ENCODE results near the gene OTUB2. TPM values are rescaled to one million over a fixed set of nuclear protein-coding genes. Genes with fewer than 3 reads are reported as not detected.
A peak's percentile ranks its signal among the peaks of the same experiment; 100 is the strongest.
"Not testable (repeated sequence)": the region's sequence is repeated elsewhere in the genome, so short reads cannot be mapped to it uniquely, and the experiment has no call there.

OTUB2 gene
- total and polyA plus RNA-seq, 2 experiments from 2014 or later = 1.3 to 1.9 TPM

- no peaks in the 10 kb centered on the region for H3K9me3 ChIP-seq (ENCODE audit: low read depth)
- H4K20me1 ChIP-seq (ENCODE audit: insufficient read depth) = peaks cover 17% of the 10 kb centered on the region; the same call in 1 of the 2 replicates
- no peak for TF ChIP-seq EZH2phosphoT487 (IDR thresholded peaks at IDR 0.05; ENCODE audit: insufficient read depth, low read depth)
- no peak for TF ChIP-seq EZH2 (IDR thresholded peaks at IDR 0.05; ENCODE audit: insufficient read depth, poor library complexity, severe bottlenecking)
- WGBS, 2 experiments (ENCODE audit: low coverage in 1 of 2, low lambda C conversion rate in 2 of 2, missing lambda C conversion rate in 2 of 2) = 32 to 34% methylated on average over 9 of the region's 9 CpGs
- H3K9ac ChIP-seq = peak overlapping the region; percentile 20; the same call in 1 of the 2 replicates
- peak; percentile 73 for DNase-seq
- H3K9me2 ChIP-seq (ENCODE audit: insufficient read depth) = no peaks in the 10 kb centered on the region
- peak overlapping the region; percentile 57 for H3K27ac ChIP-seq
- peaks cover 18% of the 10 kb centered on the region for H3K4me1 ChIP-seq (ENCODE audit: insufficient read depth)
- H3K79me2 ChIP-seq (ENCODE audit: insufficient read depth) = peaks cover 97% of the 10 kb centered on the region
- peak overlapping the region; percentile 67 for H3K4me2 ChIP-seq (ENCODE audit: unreplicated experiment)
- no peaks in the 10 kb centered on the region for H3K27me3 ChIP-seq (replicated peaks; ENCODE audit: insufficient read depth)
- in situ Hi-C loops (cut with MboI) = no loop called here
- peak overlapping the region; percentile 49 for H3K4me3 ChIP-seq
- peaks cover 16% of the 10 kb centered on the region; the same call in 1 of the 2 replicates for H3F3A ChIP-seq (ENCODE audit: insufficient read depth)
- H3K36me3 ChIP-seq (ENCODE audit: low read depth) = peaks cover 39% of the 10 kb centered on the region
- no peak overlapping the region for H2AFZ ChIP-seq
Observed at GRCh38 chr14:94062344-94062940, 36.3 kb downstream of the OTUB2 start.

- peaks cover 16% of the 10 kb centered on the region; the same call in 1 of the 2 replicates for H3F3A ChIP-seq (ENCODE audit: insufficient read depth)
- no peak overlapping the region for H3K4me3 ChIP-seq
- H3K4me2 ChIP-seq (ENCODE audit: unreplicated experiment) = no peak overlapping the region
- no peak for TF ChIP-seq EZH2 (IDR thresholded peaks at IDR 0.05; ENCODE audit: insufficient read depth, poor library complexity, severe bottlenecking)
- TF ChIP-seq EZH2phosphoT487 (IDR thresholded peaks at IDR 0.05; ENCODE audit: insufficient read depth, low read depth) = no peak
- peaks cover 18% of the 10 kb centered on the region for H3K4me1 ChIP-seq (ENCODE audit: insufficient read depth)
- no peaks in the 10 kb centered on the region for H3K9me2 ChIP-seq (ENCODE audit: insufficient read depth)
- WGBS, 2 experiments (ENCODE audit: low coverage in 1 of 2, low lambda C conversion rate in 2 of 2, missing lambda C conversion rate in 2 of 2) = 85 to 90% methylated on average over 8 of the region's 8 CpGs
- no peak overlapping the region for H3K9ac ChIP-seq
- H3K79me2 ChIP-seq (ENCODE audit: insufficient read depth) = peaks cover 99% of the 10 kb centered on the region
- H3K36me3 ChIP-seq (ENCODE audit: low read depth) = peaks cover 13% of the 10 kb centered on the region; the same call in 1 of the 2 replicates
- in situ Hi-C loops (cut with MboI) = no loop called here
- H3K9me3 ChIP-seq (ENCODE audit: low read depth) = peaks cover 3% of the 10 kb centered on the region
- H2AFZ ChIP-seq = no peak overlapping the region
- DNase-seq = no peak
- no peaks in the 10 kb centered on the region for H3K27me3 ChIP-seq (replicated peaks; ENCODE audit: insufficient read depth)
- H3K27ac ChIP-seq = no peak overlapping the region
- H4K20me1 ChIP-seq (ENCODE audit: insufficient read depth) = peaks cover 35% of the 10 kb centered on the region
Observed at GRCh38 chr14:94066089-94066676, 40.0 kb downstream of the OTUB2 start.

GRCh38 chr14:94072076-94072475, 45.9 kb downstream of the OTUB2 start:
- H3K4me1 ChIP-seq (ENCODE audit: insufficient read depth); H3F3A ChIP-seq (ENCODE audit: insufficient read depth); H3K27me3 ChIP-seq (replicated peaks; ENCODE audit: insufficient read depth); in situ Hi-C loops (cut with MboI); DNase-seq; H3K27ac ChIP-seq; H3K9ac ChIP-seq; H2AFZ ChIP-seq; H3K9me3 ChIP-seq (ENCODE audit: low read depth); H3K9me2 ChIP-seq (ENCODE audit: insufficient read depth); H3K4me3 ChIP-seq; H3K4me2 ChIP-seq (ENCODE audit: unreplicated experiment): not testable (repeated sequence)
- WGBS, 2 experiments (ENCODE audit: low coverage in 1 of 2, low lambda C conversion rate in 2 of 2, missing lambda C conversion rate in 2 of 2) = 83% methylated on average over 3 of the region's 3 CpGs
- Histone ChIP-seq H3K36me3 (ENCODE audit: low read depth) (peaks cover 29% of the 10 kb centered on the region), H4K20me1 (ENCODE audit: insufficient read depth) (peaks cover 36% of the 10 kb centered on the region), H3K79me2 (ENCODE audit: insufficient read depth) (peaks cover 100% of the 10 kb centered on the region)

GRCh38 chr14:94074534-94074933, 48.4 kb downstream of the OTUB2 start:
- H3K27me3 ChIP-seq (replicated peaks; ENCODE audit: insufficient read depth) = no peaks in the 10 kb centered on the region
- peaks cover 100% of the 10 kb centered on the region for H3K79me2 ChIP-seq (ENCODE audit: insufficient read depth)
- H4K20me1 ChIP-seq (ENCODE audit: insufficient read depth) = peaks cover 35% of the 10 kb centered on the region
- peaks cover 27% of the 10 kb centered on the region for H3K4me1 ChIP-seq (ENCODE audit: insufficient read depth)
- no peak overlapping the region for H3K27ac ChIP-seq
- TF ChIP-seq EZH2phosphoT487 (IDR thresholded peaks at IDR 0.05; ENCODE audit: insufficient read depth, low read depth) (no peak), EZH2 (IDR thresholded peaks at IDR 0.05; ENCODE audit: insufficient read depth, poor library complexity, severe bottlenecking) (no peak)
- no peak overlapping the region for H3K4me2 ChIP-seq (ENCODE audit: unreplicated experiment)
- DNase-seq = no peak
- WGBS, 2 experiments (ENCODE audit: low coverage in 1 of 2, low lambda C conversion rate in 2 of 2, missing lambda C conversion rate in 2 of 2) = 96 to 99% methylated on average over 3 of the region's 3 CpGs
- H2AFZ ChIP-seq = no peak overlapping the region
- no peaks in the 10 kb centered on the region for H3K9me2 ChIP-seq (ENCODE audit: insufficient read depth)
- H3K4me3 ChIP-seq = no peak overlapping the region
- peaks cover 7% of the 10 kb centered on the region; the same call in 1 of the 2 replicates for H3F3A ChIP-seq (ENCODE audit: insufficient read depth)
- in situ Hi-C loops (cut with MboI) = no loop called here
- H3K36me3 ChIP-seq (ENCODE audit: low read depth) = peaks cover 42% of the 10 kb centered on the region
- no peak overlapping the region for H3K9ac ChIP-seq
- H3K9me3 ChIP-seq (ENCODE audit: low read depth) = peaks cover 3% of the 10 kb centered on the region
